Activated CD8-positive, alpha-beta T cell treated with anti-CD3 and anti-CD28 coated beads for 36 hours (primary cell): ENCODE measurements around the gene GRK5. TPM values are rescaled to one million over a fixed set of nuclear protein-coding genes. Genes with fewer than 3 reads are reported as not detected.

Experiments used
- ATAC-seq: fragments of 200-7000 bp; cut with Tn5 transposase; one replicate; pipeline ENCODE4 v1.10.0; 2021; ENCODE audit warnings: mild to moderate bottlenecking, moderate library complexity
- CTCF ChIA-PET: fragments of 350-600 bp; sonication (Branson Sonifier 250); formaldehyde crosslinking; loops from one replicate; lab custom pipeline; 2021; ENCODE audit warnings: antibody characterized with exemption; lab: Charles Lee
- POLR2A ChIA-PET: fragments of 350-600 bp; sonication (Branson Sonifier 250); formaldehyde crosslinking; loops from one replicate; lab custom pipeline; 2021; ENCODE audit warnings: antibody characterized with exemption; lab: Charles Lee
- DNase-seq: peaks from one replicate; pipeline ENCODE4 v3.0.0-alpha.2; 2020
- H3K27ac Mint-ChIP-seq: one replicate; pipeline ENCODE4 v1.8.0; 2021; ENCODE audit warnings: mild to moderate bottlenecking, mixed read lengths
- H3K27me3 Mint-ChIP-seq: one replicate; pipeline ENCODE4 v1.8.0; 2021; ENCODE audit warnings: mixed read lengths
- H3K36me3 Mint-ChIP-seq: one replicate; pipeline ENCODE4 v1.8.0; 2021; ENCODE audit warnings: low read depth, mixed read lengths
- H3K4me1 Mint-ChIP-seq: one replicate; pipeline ENCODE4 v1.8.0; 2021; ENCODE audit warnings: low read depth, mixed read lengths
- H3K4me3 Mint-ChIP-seq: one replicate; pipeline ENCODE4 v1.8.0; 2021; ENCODE audit warnings: mild to moderate bottlenecking, moderate library complexity, mixed read lengths
- H3K9me3 Mint-ChIP-seq: one replicate; pipeline ENCODE4 v1.8.0; 2021; ENCODE audit warnings: mixed read lengths
- CTCF ChIP-seq: fragments of 200-600 bp; IDR thresholded peaks from one replicate; pipeline ENCODE4 v1.8.0; 2022; ENCODE audit warnings: antibody characterized with exemption, mild to moderate bottlenecking
- intact Hi-C: fragments of 100-400 bp; cut with micrococcal nuclease; formaldehyde crosslinking; loops from one replicate; pipeline ENCODE4 v1.10.0; 2022
- total RNA-seq, 2 experiments: library from RNA; stranded (reverse); gene quantifications; one replicate each; pipeline ENCODE4 v1.2.3, GENCODE V29; 2021

GRK5 gene
- total RNA-seq, 2 experiments from 2014 or later, result 14.8 to 15.6 TPM

GRCh38 chr10:119281581-119282071, 74.3 kb downstream of the GRK5 start:
- POLR2A ChIA-PET, result interaction anchor here (1.1 kb wide), 1 partner anchor 20 kb away, joined by 3 read pairs; no protein-coding TSS in a partner anchor
- intact Hi-C loops, result no loop called here
- Mint-ChIP-seq H3K36me3 (no peaks in the 10 kb centered on the region), H3K4me3 (no peak overlapping the region), H3K27me3 (no peaks in the 10 kb centered on the region), H3K27ac (no peak overlapping the region), H3K9me3 (no peaks in the 10 kb centered on the region), H3K4me1 (peaks cover 43% of the 10 kb centered on the region)
- CTCF ChIA-PET, result interaction anchor here (0.7 to 1.6 kb wide), 3 partner anchors 17 to 72 kb away, joined by 3 to 5 read pairs (median 3); no protein-coding TSS in a partner anchor
- ATAC-seq (no peak), DNase-seq (no peak)
- no peak for TF ChIP-seq CTCF

- no peaks in the 10 kb centered on the region for H3K27me3 Mint-ChIP-seq
- no peak for ATAC-seq
- DNase-seq, result no peak
- no peaks in the 10 kb centered on the region for H3K9me3 Mint-ChIP-seq
- H3K4me3 Mint-ChIP-seq, result no peak overlapping the region
- intact Hi-C loops, result no loop called here
- H3K4me1 Mint-ChIP-seq, result peaks cover 47% of the 10 kb centered on the region
- ChIA-PET CTCF (interaction anchor here (0.7 to 1.9 kb wide), 3 partner anchors 10 to 73 kb away, joined by 3 to 5 read pairs (median 5); no protein-coding TSS in a partner anchor), POLR2A (interaction anchor here (0.9 to 1.3 kb wide), 3 partner anchors 9 to 14 kb away, joined by 3 read pairs; no protein-coding TSS in a partner anchor)
- H3K27ac Mint-ChIP-seq, result no peak overlapping the region
- no peak for TF ChIP-seq CTCF
- H3K36me3 Mint-ChIP-seq, result no peaks in the 10 kb centered on the region
These were observed 75.1 kb downstream of the GRK5 start for GRCh38 chr10:119282446-119282845.

- POLR2A ChIA-PET, result interaction anchor here (0.7 to 1.3 kb wide), 4 partner anchors 10 to 22 kb away, joined by 3 to 4 read pairs (median 3); no protein-coding TSS in a partner anchor
- DNase-seq (no peak), ATAC-seq (no peak)
- TF ChIP-seq CTCF, result no peak
- peak overlapping the region; percentile 34 for H3K27ac Mint-ChIP-seq
- CTCF ChIA-PET, result interaction anchor here (1.4 to 1.9 kb wide), 3 partner anchors 11 to 74 kb away, joined by 3 to 5 read pairs (median 5); no protein-coding TSS in a partner anchor
- no peaks in the 10 kb centered on the region for H3K9me3 Mint-ChIP-seq
- H3K36me3 Mint-ChIP-seq, result no peaks in the 10 kb centered on the region
- no peak overlapping the region for H3K4me3 Mint-ChIP-seq
- intact Hi-C loops, result no loop called here
- H3K4me1 Mint-ChIP-seq, result peaks cover 53% of the 10 kb centered on the region
- no peaks in the 10 kb centered on the region for H3K27me3 Mint-ChIP-seq
These were observed 76.0 kb downstream of the GRK5 start for GRCh38 chr10:119283387-119283786.

- Mint-ChIP-seq H3K36me3 (no peaks in the 10 kb centered on the region), H3K4me1 (peaks cover 57% of the 10 kb centered on the region), H3K4me3 (no peak overlapping the region), H3K27me3 (no peaks in the 10 kb centered on the region), H3K27ac (peak overlapping the region; percentile 34), H3K9me3 (no peaks in the 10 kb centered on the region)
- no peak for TF ChIP-seq CTCF
- DNase-seq (peak; percentile 38), ATAC-seq (peak; percentile 57)
- ChIA-PET CTCF (interaction anchor here (1.4 to 1.9 kb wide), 2 partner anchors 11 to 13 kb away, joined by 3 to 5 read pairs; no protein-coding TSS in a partner anchor), POLR2A (interaction anchor here (0.7 to 1.3 kb wide), 4 partner anchors 10 to 77 kb away, joined by 3 to 4 read pairs (median 4); partner anchors contain the start of gene GRK5)
- intact Hi-C loops, result no loop called here
These were observed 76.4 kb downstream of the GRK5 start for GRCh38 chr10:119283818-119284217.

GRCh38 chr10:119284679-119285096, 77.3 kb downstream of the GRK5 start:
- Mint-ChIP-seq H3K4me1 (peaks cover 66% of the 10 kb centered on the region), H3K4me3 (peak overlapping the region; percentile 58), H3K9me3 (no peaks in the 10 kb centered on the region), H3K27me3 (no peaks in the 10 kb centered on the region), H3K27ac (peak overlapping the region; percentile 84), H3K36me3 (no peaks in the 10 kb centered on the region)
- TF ChIP-seq CTCF, result no peak
- POLR2A ChIA-PET, result interaction anchor here (0.9 to 1.3 kb wide), 3 partner anchors 10 to 77 kb away, joined by 3 to 4 read pairs (median 4); partner anchors contain the start of gene GRK5
- DNase-seq, result no peak
- intact Hi-C loops, result no loop called here
- ATAC-seq, result peak; percentile 11
- CTCF ChIA-PET, result interaction anchor here (0.6 to 1.4 kb wide), 2 partner anchors 12 to 14 kb away, joined by 3 read pairs; no protein-coding TSS in a partner anchor
